ENCODE measurements around the gene MAP2. TPM values are rescaled to one million over a fixed set of nuclear protein-coding genes. Genes with fewer than 3 reads are reported as not detected.

Gene MAP2
- total and polyA plus RNA-seq, 2 donors (not counting 3 experiments of a cell fraction or from before 2014, with no cell fraction given), result 19.4 to 46.1 TPM

GRCh38 chr2:209468846-209469245 lies 45.0 kb downstream of the MAP2 start:
- no peaks in the 10 kb centered on the region for H3K79me2 ChIP-seq (ENCODE audit: control insufficient read depth, insufficient read depth, low read length)
- H3K9me1 ChIP-seq (replicated peaks; ENCODE audit: control insufficient read depth, extremely low read depth, insufficient read depth, low read length), result no peaks in the 10 kb centered on the region
- FAIRE-seq (no peak), DNase-seq (ENCODE audit: low read depth, low spot score) (no peak)
- no peak overlapping the region for H3K4me3 ChIP-seq (replicated peaks in 1 of 3; ENCODE audit: insufficient read depth in 1 of 3, low read depth in 1 of 3, low read length in 3 of 3)
- peaks cover 20% of the 10 kb centered on the region for H3K4me1 ChIP-seq (ENCODE audit: control insufficient read depth, extremely low read depth, insufficient read depth, low read length)
- no TSS peak for BruUV-seq (replicated peaks)
- no peaks in the 10 kb centered on the region for H3K36me3 ChIP-seq (ENCODE audit: control insufficient read depth in 2 of 2, extremely low read depth in 1 of 2, insufficient read depth in 2 of 2, low read length in 2 of 2)
- intact Hi-C loops (cut with micrococcal nuclease), result no loop called here
- no peak overlapping the region for H2AFZ ChIP-seq (ENCODE audit: low read depth, low read length)
- H3K4me2 ChIP-seq (ENCODE audit: insufficient read depth, low read length), result no peak overlapping the region
- no peak for TF ChIP-seq EZH2 (IDR thresholded peaks at IDR 0.05; ENCODE audit: borderline replicate concordance, low read depth, low read length, severe bottlenecking)
- TF ChIP-seq MYC (IDR thresholded peaks at IDR 0.05; ENCODE audit: low read depth, low read length), result no peak
- TF ChIP-seq CTCF (IDR thresholded peaks at IDR 0.05; ENCODE audit: extremely low read depth in 1 of 2, insufficient read depth in 1 of 2, low read depth in 1 of 2, low read length in 2 of 2), result no peak
- no peak for TF ChIP-seq MAX (IDR thresholded peaks at IDR 0.05; ENCODE audit: insufficient read depth, insufficient read length)
- H4K20me1 ChIP-seq (replicated peaks; ENCODE audit: control insufficient read depth, extremely low read depth, insufficient read depth, low read length), result no peaks in the 10 kb centered on the region
- no peak overlapping the region for H3K9ac ChIP-seq (replicated peaks; ENCODE audit: extremely low read depth, insufficient read depth, low read length)
- no peak overlapping the region for H3K27ac ChIP-seq (ENCODE audit: insufficient read depth, low read depth, low read length)
- ChIA-PET POLR2A (no interaction called here), CTCF (no interaction called here)
- dilution Hi-C loops (cut with MboI; ENCODE audit: extremely low pct_ligation_motif_present, low sequenced_read_pairs), result no loop called here
- no peaks in the 10 kb centered on the region for H3K9me3 ChIP-seq (replicated peaks; ENCODE audit: control insufficient read depth, insufficient read depth, low read length)
- no peaks in the 10 kb centered on the region for H3K27me3 ChIP-seq (ENCODE audit: control insufficient read depth in 2 of 2, insufficient read depth in 2 of 2, low read length in 2 of 2)

GRCh38 chr2:209469481-209469880 lies 45.6 kb downstream of the MAP2 start:
- Histone ChIP-seq H2AFZ (ENCODE audit: low read depth, low read length) (no peak overlapping the region), H3K4me3 (replicated peaks in 1 of 3; ENCODE audit: insufficient read depth in 1 of 3, low read depth in 1 of 3, low read length in 3 of 3) (no peak overlapping the region), H3K4me1 (ENCODE audit: control insufficient read depth, extremely low read depth, insufficient read depth, low read length) (peaks cover 26% of the 10 kb centered on the region), H3K4me2 (ENCODE audit: insufficient read depth, low read length) (no peak overlapping the region), H3K9me3 (replicated peaks; ENCODE audit: control insufficient read depth, insufficient read depth, low read length) (no peaks in the 10 kb centered on the region), H3K79me2 (ENCODE audit: control insufficient read depth, insufficient read depth, low read length) (no peaks in the 10 kb centered on the region), H3K36me3 (ENCODE audit: control insufficient read depth in 2 of 2, extremely low read depth in 1 of 2, insufficient read depth in 2 of 2, low read length in 2 of 2) (no peaks in the 10 kb centered on the region), H3K27ac (ENCODE audit: insufficient read depth, low read depth, low read length) (no peak overlapping the region), H4K20me1 (replicated peaks; ENCODE audit: control insufficient read depth, extremely low read depth, insufficient read depth, low read length) (no peaks in the 10 kb centered on the region), H3K27me3 (ENCODE audit: control insufficient read depth in 2 of 2, insufficient read depth in 2 of 2, low read length in 2 of 2) (no peaks in the 10 kb centered on the region), H3K9ac (replicated peaks; ENCODE audit: extremely low read depth, insufficient read depth, low read length) (no peak overlapping the region), H3K9me1 (replicated peaks; ENCODE audit: control insufficient read depth, extremely low read depth, insufficient read depth, low read length) (no peaks in the 10 kb centered on the region)
- no TSS peak for BruUV-seq (replicated peaks)
- DNase-seq (ENCODE audit: low read depth, low spot score) (no peak), FAIRE-seq (no peak)
- dilution Hi-C loops (cut with MboI; ENCODE audit: extremely low pct_ligation_motif_present, low sequenced_read_pairs), result no loop called here
- CTCF ChIA-PET, result no interaction called here
- POLR2A ChIA-PET, result no interaction called here
- TF ChIP-seq MYC (IDR thresholded peaks at IDR 0.05; ENCODE audit: low read depth, low read length), result no peak
- TF ChIP-seq CTCF (IDR thresholded peaks at IDR 0.05; ENCODE audit: extremely low read depth in 1 of 2, insufficient read depth in 1 of 2, low read depth in 1 of 2, low read length in 2 of 2), result no peak
- TF ChIP-seq JUN (IDR thresholded peaks at IDR 0.05; ENCODE audit: borderline replicate concordance, insufficient read depth, insufficient read length, low read depth), result no peak
- no peak for TF ChIP-seq POLR2A (IDR thresholded peaks at IDR 0.05; ENCODE audit: low read depth, low read length)
- no peak for TF ChIP-seq GATA2 (IDR thresholded peaks at IDR 0.05; ENCODE audit: insufficient read depth, insufficient read length, low read depth, low read length)
- no peak for TF ChIP-seq FOS (IDR thresholded peaks at IDR 0.05; ENCODE audit: borderline replicate concordance, insufficient read depth, low read length)
- intact Hi-C loops (cut with micrococcal nuclease), result no loop called here

Measured in endothelial cell of umbilical vein (primary cell).